VCaP (cell line): ENCODE results near the gene MUC13.

Source experiments
- H3K27ac ChIP-seq: fragments of 450-650 bp; 2 replicates; pipeline ENCODE4 v1.5.1; 2017
- TF ChIP-seq, protein P1 (sequence below): fragments of 450-650 bp; conservative IDR thresholded peaks from 2 replicates; pipeline ENCODE4 v1.5.1; 2017; ENCODE audit warnings: mild to moderate bottlenecking, moderate library complexity

The MUC13 gene

DNA sequence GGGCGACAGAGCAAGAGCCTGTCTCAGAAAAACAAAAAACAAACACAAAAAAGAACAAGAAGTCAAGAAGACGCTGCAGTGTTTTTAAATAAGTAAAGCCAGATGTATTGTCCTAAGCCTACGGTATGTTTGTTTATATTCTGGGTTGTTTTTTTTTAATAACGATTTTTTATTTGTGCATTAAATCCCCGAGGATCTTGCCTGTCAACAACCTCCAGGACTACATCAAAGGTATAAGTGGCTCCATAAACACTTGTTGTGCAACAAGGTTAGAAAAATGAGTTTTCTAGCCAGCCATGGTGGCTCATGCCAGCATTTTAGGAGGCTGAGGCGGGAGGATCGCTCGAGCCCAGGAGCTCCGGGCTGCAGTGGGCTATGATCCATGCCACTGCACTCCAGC, 73.5 kb downstream of the MUC13 start:
- no peak overlapping the region for H3K27ac ChIP-seq
- TF ChIP-seq, protein P1, sequence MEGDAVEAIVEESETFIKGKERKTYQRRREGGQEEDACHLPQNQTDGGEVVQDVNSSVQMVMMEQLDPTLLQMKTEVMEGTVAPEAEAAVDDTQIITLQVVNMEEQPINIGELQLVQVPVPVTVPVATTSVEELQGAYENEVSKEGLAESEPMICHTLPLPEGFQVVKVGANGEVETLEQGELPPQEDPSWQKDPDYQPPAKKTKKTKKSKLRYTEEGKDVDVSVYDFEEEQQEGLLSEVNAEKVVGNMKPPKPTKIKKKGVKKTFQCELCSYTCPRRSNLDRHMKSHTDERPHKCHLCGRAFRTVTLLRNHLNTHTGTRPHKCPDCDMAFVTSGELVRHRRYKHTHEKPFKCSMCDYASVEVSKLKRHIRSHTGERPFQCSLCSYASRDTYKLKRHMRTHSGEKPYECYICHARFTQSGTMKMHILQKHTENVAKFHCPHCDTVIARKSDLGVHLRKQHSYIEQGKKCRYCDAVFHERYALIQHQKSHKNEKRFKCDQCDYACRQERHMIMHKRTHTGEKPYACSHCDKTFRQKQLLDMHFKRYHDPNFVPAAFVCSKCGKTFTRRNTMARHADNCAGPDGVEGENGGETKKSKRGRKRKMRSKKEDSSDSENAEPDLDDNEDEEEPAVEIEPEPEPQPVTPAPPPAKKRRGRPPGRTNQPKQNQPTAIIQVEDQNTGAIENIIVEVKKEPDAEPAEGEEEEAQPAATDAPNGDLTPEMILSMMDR = no peak

DNA sequence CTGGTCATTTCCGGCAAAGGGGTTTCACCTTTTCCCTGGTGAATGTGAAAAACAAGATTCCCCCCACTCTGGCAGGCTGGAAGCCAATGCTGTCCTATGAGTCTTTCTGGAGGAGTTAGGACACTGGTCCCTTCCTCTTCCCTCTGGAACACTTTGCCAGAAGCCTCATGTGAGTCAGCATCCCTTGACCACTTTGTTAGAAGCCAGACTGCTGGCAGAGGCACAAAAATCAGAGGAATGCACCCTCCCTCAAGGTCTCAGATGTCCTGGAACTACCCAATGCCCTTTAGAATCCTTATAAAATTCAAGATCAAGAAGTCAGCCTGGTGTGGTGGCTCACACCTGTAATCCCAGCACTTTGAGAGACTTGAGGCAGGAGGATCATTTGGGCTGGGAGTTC, 74.0 kb downstream of the MUC13 start:
- TF ChIP-seq, protein P1 = no peak
- no peak overlapping the region for H3K27ac ChIP-seq

DNA sequence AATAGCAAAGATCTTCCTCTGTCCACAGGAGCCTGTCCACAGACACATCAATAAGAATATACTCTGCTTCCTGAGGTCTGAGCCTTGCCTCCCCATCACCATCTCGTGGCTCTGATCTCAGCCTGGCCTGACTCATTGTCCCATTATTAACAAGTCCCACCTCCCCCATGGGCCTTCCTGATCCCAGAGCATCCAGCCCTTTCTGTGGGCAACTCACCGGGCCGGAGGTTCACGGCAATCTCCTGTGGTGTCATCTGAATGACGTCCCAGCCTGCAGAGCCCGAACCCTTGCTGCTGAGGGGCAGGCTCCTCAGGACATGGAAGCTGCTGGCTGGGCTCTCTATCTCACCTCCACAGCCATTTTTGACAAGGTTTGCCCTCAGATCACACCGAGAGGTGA, 75.5 kb downstream of the MUC13 start:
- no peak overlapping the region for H3K27ac ChIP-seq
- TF ChIP-seq, protein P1 = no peak

DNA sequence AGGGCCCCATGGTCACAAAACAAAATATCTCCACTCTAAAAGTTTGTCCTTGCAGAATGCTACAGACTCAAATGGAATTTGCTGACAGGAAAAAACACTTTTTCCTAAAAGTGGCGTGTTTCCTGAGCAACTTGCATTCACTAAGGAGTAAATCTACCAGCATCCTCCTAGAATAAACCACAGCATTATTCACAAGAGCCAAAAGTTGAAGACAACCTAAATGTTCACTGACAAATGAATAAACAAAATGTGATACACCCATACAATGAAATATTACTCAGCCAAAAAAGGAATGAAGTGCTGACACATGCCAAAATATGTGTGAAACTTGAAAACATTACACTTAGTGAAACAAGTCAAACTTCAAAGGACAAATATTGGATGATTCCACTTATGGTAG, 76.3 kb downstream of the MUC13 start:
- no peak overlapping the region for H3K27ac ChIP-seq

DNA sequence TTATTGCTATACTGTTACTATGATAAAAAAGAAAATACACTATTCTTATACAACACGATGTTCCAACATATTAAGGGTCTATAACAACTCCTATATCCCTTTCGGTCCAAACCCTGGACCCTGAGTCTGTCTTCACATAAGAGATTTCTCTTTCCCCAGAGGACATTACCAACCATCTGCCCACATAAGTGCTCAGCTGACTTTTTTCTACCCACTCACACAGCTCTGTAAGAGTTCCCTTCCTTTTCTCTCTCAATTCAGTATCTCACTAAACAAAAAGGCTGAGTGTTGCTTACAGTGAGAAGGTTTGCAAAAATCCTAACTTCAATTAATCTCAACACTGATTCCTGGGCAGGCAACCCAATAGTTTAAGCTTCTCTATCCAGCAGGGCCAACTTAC, 77.9 kb downstream of the MUC13 start:
- no peak overlapping the region for H3K27ac ChIP-seq
- TF ChIP-seq, protein P1 = no peak

More for the DNA sequence above, 76.3 kb downstream of the MUC13 start:
- TF ChIP-seq, protein P1 = no peak
